Left cardiac atrium (tissue), 4 donors: ENCODE measurements around the gene RAET1G. TPM values are rescaled to one million over a fixed set of nuclear protein-coding genes. Genes with fewer than 3 reads are reported as not detected.
"Not testable (repeated sequence)": the region's sequence is repeated elsewhere in the genome, so short reads cannot be mapped to it uniquely, and the experiment has no call there.

Experiments used
- ATAC-seq, 2 donors: fragments of 200-7000 bp; cut with Tn5 transposase; one replicate each; pipeline ENCODE4 v1.9.1; 2020; ENCODE audit warnings: mild to moderate bottlenecking in 2 of 2, moderate library complexity in 2 of 2
- DNase-seq: peaks from one replicate; pipeline ENCODE4 v3.0.0-alpha.2; 2020
- intact Hi-C, 2 donors: fragments of 100-400 bp; cut with DNase I; formaldehyde crosslinking; loops; one replicate each; pipeline versions ENCODE4 v1.14.1 to v1.15.1; 2022 to 2023
- total RNA-seq, 2 donors: library from RNA; stranded (reverse); fragmentation: NEBNext Ultra II Directional; extraction: Animal tissue kit (Norgen Biotek cat#: 25700); gene quantifications; one replicate each; pipeline ENCODE4 v1.2.1, GENCODE V29; 2021
- donor health status: DM: no; HTN: yes; CAD: no.
- donor health status: DM: no; HTN: yes; CAD: no; lungs with severe emphysema.
- donor health status: DM: yes; HTN: yes; CAD: no.
- donor health status: Dilated cardiomyopathy.

RAET1G gene
- total RNA-seq, 2 donors from 2014 or later: 0.55 to 1.1 TPM

- ATAC-seq, DNase-seq: not testable (repeated sequence)
- intact Hi-C loops: loop anchor here in 1 of 2 donors (5.0 kb wide), 1 partner anchor 90 kb away; no protein-coding TSS in a partner anchor
Observed at GRCh38 chr6:149922091-149922490, 830 bp downstream of the RAET1G start.

- intact Hi-C loops: loop anchor here in 1 of 2 donors (5.0 kb wide), 1 partner anchor 89 kb away; no protein-coding TSS in a partner anchor
- DNase-seq: no peak
- ATAC-seq: no peak
Observed at GRCh38 chr6:149921361-149921760, 1.6 kb downstream of the RAET1G start.

GRCh38 chr6:149919834-149920225, 3.1 kb downstream of the RAET1G start:
- ATAC-seq (no peak), DNase-seq (no peak)
- intact Hi-C loops: loop anchor here in 1 of 2 donors (5.0 kb wide), 1 partner anchor 88 kb away; no protein-coding TSS in a partner anchor

GRCh38 chr6:149919126-149919833, 3.6 kb downstream of the RAET1G start:
- ATAC-seq, DNase-seq, intact Hi-C loops: not testable (repeated sequence)

DNA sequence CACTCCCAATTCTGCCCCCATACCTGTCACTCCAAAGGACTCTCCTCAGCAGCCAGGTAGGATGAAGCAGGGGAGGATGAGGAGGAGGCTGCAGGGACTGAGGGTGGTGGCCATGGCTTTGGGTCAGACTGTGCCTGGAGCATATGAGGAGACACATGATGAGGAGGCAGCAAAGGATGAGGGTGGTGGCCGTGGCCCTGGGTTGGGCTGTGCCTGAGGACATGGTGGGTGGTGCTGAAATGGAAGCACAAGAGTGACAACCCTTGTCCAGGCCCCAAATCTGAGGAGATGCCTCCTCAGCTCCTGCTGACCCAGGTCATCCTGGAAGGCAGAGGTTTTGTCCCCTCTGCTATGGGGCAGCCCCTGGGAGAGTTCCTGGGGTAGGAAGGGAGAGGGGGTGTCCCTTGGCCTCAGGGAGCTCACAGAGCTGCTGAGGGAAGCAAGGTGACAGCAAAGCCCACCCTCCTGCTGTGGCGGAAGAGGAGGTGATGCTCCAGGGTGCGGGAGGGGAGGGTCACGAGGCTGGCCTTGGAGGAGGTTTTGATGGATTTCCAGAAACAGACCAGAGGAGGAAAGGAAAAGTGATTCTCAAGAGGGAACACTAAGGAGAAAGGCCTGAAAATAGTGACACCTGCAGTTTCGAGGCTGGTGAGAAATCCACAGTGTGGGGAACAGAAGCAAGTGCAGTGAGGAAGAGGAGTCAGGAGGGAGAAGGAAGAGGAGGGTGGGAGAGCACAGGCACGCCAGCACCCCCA, 4.6 kb downstream of the RAET1G start:
- intact Hi-C loops: no loop called here
- ATAC-seq (no peak), DNase-seq (no peak)

DNA sequence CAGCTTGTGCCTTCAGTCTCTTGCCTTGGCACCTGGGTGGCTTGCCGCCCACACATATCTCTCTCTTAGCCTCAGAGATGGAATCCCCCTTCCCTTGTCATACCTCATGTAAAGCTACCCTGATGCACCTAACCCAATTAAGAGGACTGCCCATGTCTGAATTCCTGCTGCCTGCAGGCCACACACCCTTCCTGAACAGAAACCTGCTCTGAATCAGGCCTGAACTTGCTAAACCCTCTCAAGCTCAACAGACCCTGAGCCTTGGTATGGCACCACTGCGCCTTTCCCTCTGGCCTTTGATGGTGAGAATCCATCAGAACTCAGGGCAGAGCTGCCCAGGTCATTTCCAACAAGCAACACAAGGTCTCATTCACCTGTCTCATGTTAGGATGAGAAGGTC, 5.2 kb downstream of the RAET1G start:
- no peak for ATAC-seq
- no peak for DNase-seq
- intact Hi-C loops: no loop called here

GRCh38 chr6:149915970-149916865, 6.7 kb downstream of the RAET1G start:
- intact Hi-C loops: no loop called here
- DNase-seq (no peak), ATAC-seq (no peak)

GRCh38 chr6:149913540-149914240, 9.2 kb downstream of the RAET1G start:
- DNase-seq (no peak), ATAC-seq (no peak)
- intact Hi-C loops: no loop called here

DNA sequence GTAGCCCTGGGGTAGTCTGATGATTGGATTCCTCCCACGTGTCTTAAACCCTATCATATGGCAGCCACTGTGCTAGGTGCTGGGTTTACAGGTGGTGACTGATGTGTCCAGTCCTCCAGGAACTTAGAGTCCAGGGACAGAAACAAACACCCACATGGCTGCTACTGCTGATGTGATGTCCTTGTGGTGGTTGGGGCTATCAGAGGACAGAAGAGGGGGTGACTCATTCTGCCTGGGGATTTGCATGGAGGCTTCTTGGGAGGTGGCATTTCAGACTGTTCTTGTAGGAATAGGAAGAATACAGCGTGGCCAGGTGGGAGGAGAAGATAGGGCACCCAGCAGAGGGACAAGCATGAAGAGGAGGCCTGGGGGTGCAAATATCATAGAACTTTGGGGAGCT, 9.8 kb downstream of the RAET1G start:
- intact Hi-C loops: no loop called here
- ATAC-seq (no peak), DNase-seq (no peak)

DNA sequence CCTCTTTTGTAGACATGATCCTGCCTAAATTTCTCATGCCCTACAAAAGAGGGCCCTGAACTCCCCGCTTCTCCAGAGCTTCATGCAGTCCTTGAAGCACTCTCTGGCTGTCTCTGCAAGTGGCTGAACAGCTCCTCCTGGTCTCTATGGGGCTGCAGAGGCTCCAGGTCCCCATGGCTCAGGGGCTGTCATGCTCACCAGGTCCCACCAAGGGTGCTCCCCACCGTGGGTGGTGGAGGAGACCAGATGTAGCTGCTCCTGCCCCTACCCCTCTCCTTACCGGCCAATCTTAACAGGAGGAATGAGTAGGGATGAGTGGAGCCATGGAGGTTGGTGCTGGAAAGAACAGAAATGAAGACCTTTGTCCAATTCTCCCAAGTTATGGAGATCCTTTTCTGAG, 10.2 kb downstream of the RAET1G start:
- ATAC-seq, intact Hi-C loops, DNase-seq: not testable (repeated sequence)

DNA sequence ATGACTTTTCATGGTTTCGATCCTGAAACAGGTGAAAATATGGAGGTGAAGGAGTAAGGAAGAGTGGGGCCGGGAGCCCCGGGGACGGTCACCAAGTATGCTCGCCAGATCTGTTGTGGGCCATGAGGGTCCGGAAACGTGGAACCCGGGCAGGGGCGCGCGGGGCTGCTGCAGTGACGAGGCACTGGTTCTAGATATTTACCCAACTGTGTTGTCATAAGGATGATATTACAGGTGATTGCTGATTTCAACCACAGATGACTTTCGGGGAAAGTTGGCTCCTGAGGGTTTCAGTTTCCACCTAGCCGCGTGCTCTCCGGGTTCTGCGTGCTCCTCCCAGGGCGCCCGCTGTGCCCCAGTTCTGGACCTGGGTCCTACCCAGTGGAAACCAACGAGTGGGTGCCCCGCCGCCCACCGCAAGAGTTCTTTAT, 12.2 kb downstream of the RAET1G start:
- ATAC-seq: no peak
- intact Hi-C loops: no loop called here
- no peak for DNase-seq

GRCh38 chr6:149909701-149910470, 13.0 kb downstream of the RAET1G start:
- intact Hi-C loops: no loop called here
- DNase-seq (no peak), ATAC-seq (no peak)

- ATAC-seq, intact Hi-C loops: not testable (repeated sequence)
Observed at GRCh38 chr6:149908480-149908879, 14.4 kb downstream of the RAET1G start.

GRCh38 chr6:149907317-149907716, 15.6 kb downstream of the RAET1G start:
- no peak for DNase-seq
- ATAC-seq: no peak
- intact Hi-C loops: no loop called here

More at GRCh38 chr6:149908480-149908879, 14.4 kb downstream of the RAET1G start:
- DNase-seq: not testable (repeated sequence)

DNA sequence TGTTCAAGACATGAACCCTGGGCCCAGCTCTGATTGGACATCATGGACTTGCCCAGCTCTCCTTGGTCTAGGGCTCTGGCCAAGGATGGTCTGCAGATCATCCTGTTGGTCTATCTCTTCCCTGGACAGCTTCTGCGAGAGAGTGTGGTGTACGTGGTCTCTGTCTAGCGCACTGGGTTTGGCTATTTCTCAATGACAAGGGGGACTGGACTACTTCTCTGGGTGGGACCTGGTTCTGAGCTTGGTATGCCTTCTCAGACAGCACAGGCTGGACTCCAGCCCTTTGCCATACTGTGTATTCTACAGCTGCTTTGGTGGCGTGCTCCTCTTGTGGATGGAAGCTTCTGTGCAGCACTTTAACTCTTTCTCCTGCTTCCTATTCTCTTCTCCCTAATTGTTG, 16.5 kb downstream of the RAET1G start:
- no peak for DNase-seq
- no peak for ATAC-seq
- intact Hi-C loops: no loop called here

- intact Hi-C loops: no loop called here
- DNase-seq (no peak), ATAC-seq (no peak)
Observed at GRCh38 chr6:149905911-149906371, 17.0 kb downstream of the RAET1G start.

- intact Hi-C loops: no loop called here
- ATAC-seq: no peak
- DNase-seq: no peak
Observed at GRCh38 chr6:149905371-149905910, 17.5 kb downstream of the RAET1G start.
